Hindlimb muscle (tissue), 1 donor: ENCODE results near the gene WWOX. TPM values are rescaled to one million over a fixed set of nuclear protein-coding genes. Genes with fewer than 3 reads are reported as not detected.

Experiments
- DNase-seq: peaks from one replicate; pipeline ENCODE4 v3.0.0-alpha.2; 2013
- polyA plus RNA-seq: library from polyadenylated mRNA; unstranded; fragments of 120-200 nt; gene quantifications from one replicate; pipeline ENCODE4 v1.2.1, GENCODE V29; 2013; ENCODE audit not compliant: insufficient read length

The WWOX gene
- polyA plus RNA-seq, 1 donor = 12.9 TPM

GRCh38 chr16:78813661-78814311 lies 714.3 kb downstream of the WWOX start:
- DNase-seq = no peak

- DNase-seq = peak; percentile 25
Measured at GRCh38 chr16:78815713-78816112, 716.3 kb downstream of the WWOX start.

DNA sequence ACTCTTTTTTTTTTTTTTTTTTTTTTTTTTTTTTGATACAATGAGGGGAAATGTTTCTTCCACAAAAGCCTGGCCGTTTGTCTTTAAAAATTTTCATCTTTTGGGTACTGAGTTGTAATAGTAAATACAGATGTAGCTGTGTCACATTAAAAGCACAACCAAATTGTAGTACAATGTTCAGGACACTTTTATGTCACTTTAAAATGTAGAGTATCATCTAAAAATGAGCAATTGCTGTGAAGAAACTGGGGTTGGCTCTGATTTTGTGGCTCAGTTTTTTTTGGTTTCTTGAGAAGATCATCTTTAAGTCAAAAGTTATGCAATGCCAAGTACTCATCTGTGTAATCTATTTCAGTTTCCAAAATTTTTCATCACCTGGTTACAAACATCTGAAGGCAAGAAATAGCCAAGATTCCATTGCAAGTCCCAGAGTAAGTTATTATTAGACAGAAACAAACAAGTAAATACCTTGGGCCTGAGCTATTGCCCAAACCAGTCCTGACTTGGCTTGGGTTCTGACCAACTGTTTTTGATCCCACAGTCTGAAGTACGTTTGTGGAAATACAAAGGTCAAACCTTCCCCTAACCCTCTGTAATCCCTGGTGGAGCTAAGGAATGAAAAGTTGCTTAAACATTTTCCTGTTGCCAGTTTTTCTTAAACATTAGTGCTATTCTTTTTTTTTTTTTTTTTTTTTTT lies 717.2 kb downstream of the WWOX start:
- DNase-seq = peak; percentile 84

DNA sequence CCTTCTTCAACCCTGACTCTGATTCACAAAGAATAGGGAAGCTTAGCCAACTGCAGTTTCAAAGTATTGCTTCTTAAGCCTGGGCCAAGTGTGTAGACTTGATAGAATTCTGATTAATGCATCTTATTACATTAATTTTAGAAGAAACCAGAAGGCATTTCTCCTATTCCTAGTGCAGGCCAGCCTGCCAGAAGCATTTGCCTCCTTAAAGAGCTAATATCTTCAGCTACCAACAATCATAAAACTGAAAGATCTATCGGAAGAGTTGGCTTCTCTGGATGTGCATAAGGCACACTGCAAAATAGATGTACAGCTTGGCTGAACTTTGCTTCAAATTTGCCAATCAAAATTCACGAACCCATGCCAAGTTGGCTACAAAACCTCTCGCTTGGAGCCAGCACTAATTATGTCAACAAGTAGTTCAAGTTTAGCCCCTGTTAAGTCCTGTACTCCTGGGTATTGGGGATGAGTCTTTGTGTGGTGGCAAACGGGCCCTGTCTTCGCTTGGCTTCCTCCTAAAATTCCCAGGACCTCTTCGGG lies 717.8 kb downstream of the WWOX start:
- peak; percentile 56 for DNase-seq

DNA sequence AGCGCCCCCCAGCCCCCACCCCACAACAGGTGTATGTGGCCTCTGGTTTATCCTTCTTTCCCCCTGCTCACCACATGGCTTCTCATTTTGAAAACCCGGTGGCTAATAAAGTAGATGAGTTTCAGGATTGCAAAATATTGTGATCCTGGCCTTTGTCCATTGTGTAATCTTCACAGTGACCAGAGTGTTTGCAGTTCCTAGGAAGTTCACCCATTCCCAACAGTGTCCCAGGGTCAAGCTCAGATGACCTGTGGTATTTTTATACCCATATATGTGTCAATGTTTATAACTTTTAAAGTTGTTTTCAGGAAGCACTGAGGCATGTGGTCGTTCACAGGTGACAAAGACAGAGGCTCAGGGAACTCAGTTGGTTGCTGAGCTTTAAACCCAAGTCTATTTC lies 721.9 kb downstream of the WWOX start:
- DNase-seq = no peak

- DNase-seq = no peak
Measured at GRCh38 chr16:78822509-78822908, 723.1 kb downstream of the WWOX start.

DNA sequence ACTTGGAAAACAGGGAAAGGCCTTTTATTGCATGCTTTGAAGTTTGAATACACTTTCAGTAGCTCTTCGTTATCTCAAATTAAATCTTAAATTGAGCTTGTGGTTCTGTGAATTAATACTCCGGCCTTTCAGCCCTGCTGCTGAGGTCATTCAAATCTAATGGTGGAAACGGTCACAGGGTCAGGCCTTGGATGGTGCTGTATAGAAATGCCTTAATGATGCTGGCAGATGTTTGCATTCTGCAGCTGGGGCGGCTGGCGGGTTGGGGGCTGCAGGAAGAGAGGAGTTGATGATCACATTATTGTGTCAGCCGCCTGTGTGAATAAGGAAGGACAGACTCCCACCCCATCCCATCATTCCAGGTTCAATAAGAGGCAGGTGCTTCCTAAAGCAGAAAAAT lies 723.6 kb downstream of the WWOX start:
- DNase-seq = no peak

DNA sequence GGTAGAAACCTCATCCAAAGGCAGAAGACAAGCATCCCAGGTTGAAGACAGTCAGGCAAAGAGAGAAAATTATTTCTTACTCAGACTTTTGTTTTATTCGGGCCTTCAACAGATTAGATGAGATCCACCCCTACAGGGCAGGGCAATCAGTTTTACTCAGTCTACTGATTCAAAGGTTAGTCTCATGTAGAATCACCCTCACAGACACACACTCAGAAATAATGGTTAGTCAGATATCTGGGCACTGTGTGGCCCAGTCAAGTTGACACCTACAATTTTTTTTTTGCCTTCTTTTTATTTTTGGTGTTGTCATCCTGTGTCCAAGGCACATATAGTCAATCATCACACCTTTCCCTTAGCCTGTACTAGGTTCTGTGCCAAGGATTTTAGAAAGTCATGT lies 729.8 kb downstream of the WWOX start:
- DNase-seq = no peak

DNA sequence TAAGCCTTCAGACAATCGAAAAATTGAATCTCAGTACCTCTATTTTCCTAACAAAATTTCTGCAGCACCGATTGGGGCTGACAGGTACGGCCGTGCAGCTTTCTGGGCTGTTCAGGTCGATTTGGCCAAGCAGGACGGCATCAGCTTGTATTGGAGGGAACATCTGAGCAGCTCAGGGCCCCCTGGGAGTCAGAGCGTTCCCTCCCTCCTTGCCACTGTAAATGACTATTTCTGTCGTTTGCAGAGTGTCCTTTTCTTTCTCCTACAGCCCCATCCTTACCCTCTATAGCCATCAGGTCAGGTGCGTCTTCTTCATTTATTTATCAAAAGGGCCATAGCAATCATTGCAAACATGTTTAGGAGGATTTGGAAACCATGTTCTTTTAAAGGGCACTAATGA lies 731.1 kb downstream of the WWOX start:
- no peak for DNase-seq

DNA sequence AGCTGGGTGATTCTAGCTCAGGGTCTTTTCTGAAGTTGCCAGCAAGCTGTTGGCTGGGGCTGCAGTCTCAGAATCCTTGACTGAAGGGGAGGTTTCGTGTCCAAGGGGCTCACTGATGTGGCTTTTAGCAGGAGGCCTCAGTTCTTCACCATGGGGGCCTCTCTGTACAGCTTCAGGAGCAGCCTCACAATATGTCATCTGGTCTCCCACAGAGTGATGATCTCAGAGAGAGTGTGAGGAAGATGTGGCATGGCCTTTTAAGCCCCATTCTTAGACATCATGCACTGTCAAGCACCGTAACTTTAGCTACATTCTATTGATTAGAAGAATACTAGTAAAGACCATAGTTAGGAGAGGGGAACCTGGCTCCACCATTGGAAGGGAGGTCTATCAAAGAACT lies 732.6 kb downstream of the WWOX start:
- DNase-seq = no peak

- DNase-seq = no peak
Measured at GRCh38 chr16:78836802-78837491, 737.5 kb downstream of the WWOX start.

- DNase-seq = no peak
Measured at GRCh38 chr16:78837706-78838105, 738.3 kb downstream of the WWOX start.

DNA sequence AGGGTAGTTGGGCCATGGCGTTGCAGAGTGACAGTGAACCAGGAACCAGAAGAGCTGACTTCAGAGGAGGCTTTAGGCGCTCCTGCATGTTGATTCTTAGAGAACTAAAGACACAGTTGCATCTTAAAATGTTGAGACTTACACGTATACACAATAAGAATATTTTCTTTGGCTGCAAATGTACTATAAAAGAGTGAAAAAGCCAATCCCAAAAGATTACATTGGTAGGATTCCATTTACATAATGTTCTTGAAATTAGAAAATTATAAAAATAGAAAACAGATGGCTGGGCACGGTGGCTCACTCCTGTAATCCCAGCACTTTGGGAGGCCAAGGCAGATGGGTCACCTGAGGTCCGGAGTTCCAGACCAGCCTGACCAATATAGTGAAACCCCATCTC lies 738.8 kb downstream of the WWOX start:
- DNase-seq = no peak

DNA sequence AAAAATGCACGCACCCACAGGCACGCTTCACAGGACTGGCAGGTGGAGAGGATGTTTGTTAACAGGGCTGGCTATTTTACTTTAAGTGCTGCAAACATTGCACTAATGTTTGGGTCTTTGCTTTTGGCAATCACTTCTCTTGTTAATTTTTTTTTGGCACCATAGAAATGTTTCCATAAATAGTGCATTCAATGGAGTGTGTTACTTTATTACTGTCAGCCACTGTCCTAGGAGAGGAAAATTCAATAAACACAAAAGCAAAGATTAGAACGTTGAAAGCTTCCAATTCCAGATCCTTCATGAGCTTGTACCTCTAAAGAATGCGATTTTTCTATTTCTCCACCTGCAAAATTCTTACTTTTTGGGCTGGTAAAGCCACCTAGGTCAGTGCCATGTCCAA lies 743.5 kb downstream of the WWOX start:
- no peak for DNase-seq

DNA sequence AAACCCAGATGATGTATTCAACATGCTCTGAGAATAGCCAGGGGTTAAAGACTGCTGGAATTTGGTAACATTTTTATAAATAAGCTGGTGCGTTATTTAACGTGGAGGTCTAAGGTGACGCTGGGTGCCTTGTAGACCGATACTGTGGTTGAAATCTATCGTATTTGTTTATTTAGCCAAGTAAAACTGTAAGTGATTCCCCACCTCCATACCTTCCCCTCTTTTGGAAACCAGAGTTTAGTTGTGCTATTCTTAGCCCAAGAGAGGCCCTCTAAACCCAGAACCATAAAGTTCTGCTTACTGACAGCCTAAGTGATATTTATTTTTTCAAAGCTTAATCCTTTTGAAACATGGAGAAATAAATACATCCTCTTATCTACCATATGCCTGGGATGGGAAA lies 744.5 kb downstream of the WWOX start:
- DNase-seq = no peak

DNA sequence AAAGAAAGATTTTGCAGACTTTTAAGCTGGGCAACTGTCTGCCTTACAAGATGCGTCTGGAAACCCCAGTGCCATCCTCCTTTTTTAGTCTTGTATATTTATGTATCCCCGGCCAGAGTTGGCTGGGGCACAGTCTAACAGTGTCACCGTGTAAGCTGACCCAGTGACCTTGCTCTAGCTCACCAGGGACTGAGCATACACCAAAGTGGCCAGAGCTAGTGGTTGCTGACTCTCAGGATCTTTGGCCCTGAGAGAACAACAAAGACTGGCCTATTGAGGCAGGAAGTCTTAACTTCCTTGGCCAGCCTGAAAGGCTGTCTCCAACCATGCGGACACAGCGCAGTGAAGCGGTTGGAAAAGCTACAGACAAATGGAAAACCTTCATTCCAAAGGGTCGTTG lies 745.2 kb downstream of the WWOX start:
- no peak for DNase-seq

DNA sequence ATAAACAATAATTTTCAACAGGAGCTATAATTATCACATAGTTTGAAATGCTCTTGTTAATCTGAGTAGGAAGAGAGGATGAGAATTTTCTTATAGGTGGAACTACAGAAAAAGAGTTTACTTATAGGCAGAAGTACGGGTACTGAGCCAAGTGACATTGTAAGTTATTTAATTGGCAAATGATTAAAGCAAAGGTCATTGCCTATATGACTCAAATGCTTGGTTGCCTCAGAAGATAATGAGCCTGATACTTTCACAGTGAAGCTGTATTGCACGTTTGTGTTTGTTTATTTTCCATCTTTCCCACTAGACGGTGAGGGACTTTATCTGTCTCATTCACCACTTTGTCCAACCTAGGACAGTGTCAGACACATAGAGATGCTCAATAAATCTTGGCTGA lies 751.8 kb downstream of the WWOX start:
- no peak for DNase-seq

GRCh38 chr16:78852081-78852635 lies 752.7 kb downstream of the WWOX start:
- no peak for DNase-seq

GRCh38 chr16:78862022-78862421 lies 762.6 kb downstream of the WWOX start:
- DNase-seq = no peak

DNA sequence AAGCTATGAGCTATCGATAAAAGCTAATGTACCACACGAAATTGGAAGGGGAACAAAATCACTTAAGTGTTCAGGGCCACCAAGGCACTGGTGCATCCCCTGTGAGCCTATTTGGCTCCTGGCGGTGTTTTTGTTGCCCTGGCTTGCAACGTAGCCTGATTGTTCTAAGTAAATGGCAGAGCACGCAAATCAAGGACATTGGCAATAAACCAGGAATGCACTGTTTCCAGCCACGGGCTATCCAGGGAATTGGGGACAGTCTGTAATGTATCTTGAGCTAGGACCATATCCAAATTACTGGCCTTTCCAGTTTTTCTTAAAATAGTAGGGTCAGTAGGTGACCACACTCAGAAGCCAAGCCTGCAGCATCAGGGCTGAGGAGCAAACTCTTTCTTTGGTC lies 767.1 kb downstream of the WWOX start:
- DNase-seq = no peak

GRCh38 chr16:78869492-78869891 lies 770.0 kb downstream of the WWOX start:
- no peak for DNase-seq

GRCh38 chr16:78871241-78871640 lies 771.8 kb downstream of the WWOX start:
- DNase-seq = no peak

GRCh38 chr16:78876671-78877070 lies 777.2 kb downstream of the WWOX start:
- no peak for DNase-seq
